GM18868 (cell line): Measurements from ENCODE around the gene NHERF1.

Experiments used
- ATAC-seq: cut with Tn5 transposase; IDR thresholded peaks from one replicate; pipeline ENCODE4 v1.9.1; 2021; ENCODE audit warnings: mild to moderate bottlenecking, moderate library complexity; ENCODE audit not compliant: unreplicated experiment

Gene NHERF1

DNA sequence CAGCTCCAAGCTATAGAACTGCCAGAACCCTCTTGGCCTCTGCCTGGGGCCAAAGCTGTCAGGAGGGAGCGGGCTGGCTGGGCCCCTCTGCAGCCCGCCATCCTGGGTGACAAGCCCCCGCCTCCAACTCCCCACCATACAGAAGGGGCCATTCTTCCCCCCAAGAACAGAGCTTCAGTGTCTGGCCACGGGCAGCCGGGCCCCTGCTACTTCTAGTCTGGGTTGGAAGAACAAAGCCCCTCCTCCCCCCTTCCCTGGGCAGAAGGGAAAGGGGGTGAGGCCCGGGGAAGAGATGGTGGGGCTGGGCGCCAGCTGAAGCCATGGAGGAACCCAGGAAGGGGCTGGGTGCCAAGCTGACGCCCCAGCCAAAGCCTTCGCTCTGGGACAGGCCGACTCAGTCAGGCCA lies 18.7 kb downstream of the NHERF1 start:
- no peak for ATAC-seq

DNA sequence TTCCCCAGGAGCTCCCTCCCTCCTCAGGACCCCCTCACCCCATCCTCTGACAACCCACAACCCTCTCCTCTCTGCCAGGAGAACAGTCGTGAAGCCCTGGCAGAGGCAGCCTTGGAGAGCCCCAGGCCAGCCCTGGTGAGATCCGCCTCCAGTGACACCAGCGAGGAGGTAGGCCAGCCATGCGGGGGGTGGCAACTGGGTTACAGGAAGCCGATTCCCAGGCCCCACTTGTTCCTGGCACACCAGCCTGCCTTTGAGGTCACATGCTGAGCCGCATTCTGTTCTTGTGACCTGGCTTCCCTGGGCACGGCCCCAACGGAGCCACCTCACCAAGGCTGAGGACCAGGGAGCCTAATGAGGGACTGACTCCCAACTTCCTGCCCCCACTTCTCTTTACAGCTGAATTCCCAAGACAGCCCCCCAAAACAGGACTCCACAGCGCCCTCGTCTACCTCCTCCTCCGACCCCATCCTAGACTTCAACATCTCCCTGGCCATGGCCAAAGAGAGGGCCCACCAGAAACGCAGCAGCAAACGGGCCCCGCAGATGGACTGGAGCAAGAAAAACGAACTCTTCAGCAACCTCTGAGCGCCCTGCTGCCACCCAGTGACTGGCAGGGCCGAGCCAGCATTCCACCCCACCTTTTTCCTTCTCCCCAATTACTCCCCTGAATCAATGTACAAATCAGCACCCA lies 19.8 kb downstream of the NHERF1 start:
- ATAC-seq, result no peak

DNA sequence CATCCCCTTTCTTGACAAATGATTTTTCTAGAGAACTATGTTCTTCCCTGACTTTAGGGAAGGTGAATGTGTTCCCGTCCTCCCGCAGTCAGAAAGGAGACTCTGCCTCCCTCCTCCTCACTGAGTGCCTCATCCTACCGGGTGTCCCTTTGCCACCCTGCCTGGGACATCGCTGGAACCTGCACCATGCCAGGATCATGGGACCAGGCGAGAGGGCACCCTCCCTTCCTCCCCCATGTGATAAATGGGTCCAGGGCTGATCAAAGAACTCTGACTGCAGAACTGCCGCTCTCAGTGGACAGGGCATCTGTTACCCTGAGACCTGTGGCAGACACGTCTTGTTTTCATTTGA lies 20.3 kb downstream of the NHERF1 start:
- no peak for ATAC-seq

DNA sequence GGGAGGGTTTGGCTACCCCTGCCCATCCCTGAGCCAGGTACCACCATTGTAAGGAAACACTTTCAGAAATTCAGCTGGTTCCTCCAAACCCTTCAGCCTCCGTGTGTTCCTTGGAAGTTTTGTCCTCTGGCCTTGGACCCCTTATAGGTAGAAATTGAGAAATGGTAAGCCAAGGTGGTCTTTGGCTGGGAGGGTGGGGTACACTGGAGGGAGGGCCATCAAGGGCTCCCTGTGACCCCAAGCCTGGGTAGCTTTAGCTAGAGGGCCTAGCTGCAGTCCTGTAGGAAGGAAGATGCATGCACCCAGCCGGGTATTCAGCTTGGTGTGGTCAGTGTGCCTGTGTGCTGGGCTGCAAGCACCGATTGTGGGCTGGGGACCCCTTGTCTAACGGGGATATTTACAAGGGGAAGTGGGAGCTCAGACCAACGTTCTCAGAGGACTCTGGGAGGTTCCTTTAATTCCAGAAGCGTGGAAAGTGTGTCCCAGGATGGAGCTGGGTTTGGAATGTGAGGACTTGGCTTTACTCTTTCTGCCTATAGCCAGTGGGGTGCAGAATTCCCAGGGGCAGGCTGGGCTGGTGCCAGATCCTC lies 20.9 kb downstream of the NHERF1 start:
- ATAC-seq, result no peak

DNA sequence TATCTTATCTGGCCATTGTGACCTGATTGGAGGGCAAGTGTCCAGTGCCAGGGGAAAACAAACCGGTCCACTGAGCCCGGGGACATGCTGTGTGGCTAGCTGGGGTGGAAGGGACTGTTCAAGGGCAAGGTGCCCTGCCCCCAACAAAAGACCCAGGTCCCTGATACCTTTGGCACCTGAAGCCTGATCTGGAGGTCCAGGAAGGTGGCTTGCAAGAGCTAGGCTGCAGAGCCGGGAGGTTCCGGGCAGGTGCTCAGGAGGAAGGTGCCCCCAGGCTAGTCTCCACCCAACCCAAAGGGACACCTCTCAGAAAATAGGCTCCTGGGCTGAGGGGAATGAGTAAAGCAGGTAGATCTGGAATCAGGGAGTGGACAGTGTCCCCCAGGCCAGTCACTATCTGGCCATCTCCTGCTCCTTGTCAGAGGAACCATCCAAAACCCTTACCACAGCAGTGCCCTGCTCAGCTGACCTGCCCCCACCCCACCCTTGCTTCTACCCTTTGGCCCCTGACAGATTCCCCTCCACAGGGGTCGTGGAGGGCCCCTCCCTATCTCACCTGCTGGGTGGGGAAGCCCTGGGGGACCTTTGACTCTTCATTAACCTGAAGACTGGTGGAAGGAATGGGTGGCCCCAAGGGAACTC lies 21.5 kb downstream of the NHERF1 start:
- ATAC-seq, result no peak

DNA sequence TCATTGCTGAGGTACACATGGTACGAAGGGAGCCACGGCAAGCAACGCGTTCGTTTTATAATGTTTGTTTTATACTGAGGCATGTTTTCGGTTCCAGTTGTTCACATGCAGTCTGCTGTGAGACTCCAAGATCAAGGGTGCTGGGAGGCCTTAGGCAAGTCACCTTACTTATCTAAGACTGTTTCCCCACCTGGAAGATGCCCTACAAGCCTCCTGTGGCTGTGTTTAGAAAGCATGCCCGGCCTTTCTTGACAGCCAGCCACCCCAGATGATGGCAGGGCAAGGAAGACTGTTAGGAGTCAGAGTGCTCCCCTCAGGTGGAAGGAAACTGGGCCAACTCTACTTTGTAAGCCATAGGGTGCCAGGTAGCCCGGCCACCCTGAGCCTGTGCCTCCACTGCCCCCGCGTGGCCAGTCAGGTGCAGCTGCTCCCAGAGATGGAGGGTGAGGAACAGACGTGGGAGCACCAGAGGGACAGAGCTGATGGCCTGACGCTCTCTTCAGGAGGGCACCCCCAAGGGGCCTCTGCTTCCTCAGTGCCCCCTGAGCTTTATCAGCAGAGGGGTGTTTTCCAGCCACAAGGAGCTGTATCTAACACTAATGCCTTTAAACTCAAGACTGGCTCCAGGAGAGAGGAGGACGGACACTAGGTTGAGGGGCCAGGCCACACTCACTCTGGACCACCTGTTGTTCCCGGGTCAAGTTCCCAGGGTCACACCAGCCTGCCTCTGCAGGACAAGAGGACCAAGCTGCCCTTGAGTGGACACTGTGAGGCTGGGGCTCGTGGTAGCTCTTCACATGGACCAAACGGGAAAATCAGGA lies 22.3 kb downstream of the NHERF1 start:
- ATAC-seq, result peak; percentile 55

DNA sequence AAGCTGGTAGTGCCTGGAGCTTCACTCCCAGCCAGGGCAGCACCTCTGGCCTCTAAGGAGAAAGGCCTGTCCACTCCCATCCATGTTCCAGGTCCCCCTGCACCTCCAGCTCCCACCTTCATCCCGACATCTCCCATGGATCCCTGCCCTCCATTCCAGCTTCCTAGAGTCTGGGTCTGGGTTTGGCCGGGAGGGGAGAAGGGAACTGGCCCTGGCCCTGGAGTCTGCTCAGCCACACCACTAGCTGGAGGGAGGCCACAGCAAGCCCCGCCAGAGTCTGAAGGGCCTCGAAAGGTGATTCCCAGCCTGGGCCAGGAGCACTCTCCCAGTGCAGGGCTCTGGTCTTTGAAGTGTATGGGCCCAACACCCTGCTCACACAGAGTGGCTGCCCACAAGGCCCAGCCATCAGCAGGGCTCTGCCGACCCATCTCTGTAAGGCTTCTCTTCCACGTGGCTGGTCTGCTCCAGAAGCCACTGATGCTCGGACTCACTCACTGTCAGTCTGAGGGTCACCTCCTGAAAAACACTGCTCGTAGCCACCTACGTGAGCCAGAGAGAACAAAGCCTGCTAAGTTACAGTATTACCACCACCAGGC lies 23.0 kb downstream of the NHERF1 start:
- no peak for ATAC-seq

DNA sequence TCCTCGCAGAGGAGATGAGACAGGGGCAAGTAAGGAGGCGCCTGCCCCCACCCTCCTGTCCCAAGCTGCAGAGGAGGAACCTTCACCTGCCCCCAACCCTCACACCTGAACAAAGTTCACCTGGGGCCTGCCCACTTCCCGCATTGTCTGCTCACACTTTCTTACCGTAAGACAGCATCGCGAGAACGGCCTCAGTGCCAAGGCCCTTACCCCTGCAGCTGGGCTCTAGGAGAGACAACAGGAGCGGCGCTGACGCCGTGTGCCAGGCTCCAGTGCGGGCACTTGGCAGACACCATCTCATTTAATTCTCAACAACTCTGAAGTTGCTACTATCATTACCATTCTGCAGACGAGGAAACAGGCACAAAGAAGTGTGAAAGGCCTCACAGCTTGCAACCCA lies 23.6 kb downstream of the NHERF1 start:
- no peak for ATAC-seq

DNA sequence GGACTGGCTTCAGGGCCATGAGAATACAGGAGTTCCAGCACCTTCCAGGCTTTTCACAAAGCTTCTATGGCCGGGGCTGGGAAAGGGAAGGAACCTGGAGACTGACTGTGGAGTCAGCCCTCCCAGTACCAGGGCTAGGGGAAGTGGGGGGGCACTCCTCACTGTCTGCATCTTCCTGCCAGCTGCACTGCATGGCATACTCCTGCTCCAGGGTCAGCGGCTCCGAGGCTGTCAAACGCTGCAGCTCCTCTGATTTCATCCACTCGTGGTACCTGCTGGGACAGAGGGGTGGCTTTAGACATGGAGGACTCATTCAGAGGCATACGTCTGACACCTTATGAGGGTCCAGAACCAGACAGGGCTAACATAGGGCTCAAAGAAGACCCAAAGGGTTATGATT lies 25.0 kb downstream of the NHERF1 start:
- ATAC-seq, result no peak

DNA sequence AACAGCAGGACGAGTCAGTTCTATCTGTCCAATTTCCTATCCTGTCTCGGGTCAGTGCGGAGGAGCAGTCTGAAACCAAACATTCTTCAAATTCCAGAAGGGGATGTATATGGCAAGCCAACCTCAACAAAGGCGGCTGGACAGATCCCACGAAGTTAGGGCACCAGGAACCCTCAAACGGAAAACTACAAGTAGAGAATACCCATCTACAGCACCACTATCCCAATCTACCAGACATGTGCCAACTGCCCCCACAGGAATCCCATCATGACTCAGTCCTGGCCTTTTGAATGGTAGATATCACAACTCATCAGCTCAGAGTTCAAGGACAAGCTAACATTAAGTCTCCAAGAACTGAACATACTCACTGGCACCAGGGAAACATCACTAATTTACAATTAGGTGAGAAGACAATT lies 25.5 kb downstream of the NHERF1 start:
- no peak for ATAC-seq

DNA sequence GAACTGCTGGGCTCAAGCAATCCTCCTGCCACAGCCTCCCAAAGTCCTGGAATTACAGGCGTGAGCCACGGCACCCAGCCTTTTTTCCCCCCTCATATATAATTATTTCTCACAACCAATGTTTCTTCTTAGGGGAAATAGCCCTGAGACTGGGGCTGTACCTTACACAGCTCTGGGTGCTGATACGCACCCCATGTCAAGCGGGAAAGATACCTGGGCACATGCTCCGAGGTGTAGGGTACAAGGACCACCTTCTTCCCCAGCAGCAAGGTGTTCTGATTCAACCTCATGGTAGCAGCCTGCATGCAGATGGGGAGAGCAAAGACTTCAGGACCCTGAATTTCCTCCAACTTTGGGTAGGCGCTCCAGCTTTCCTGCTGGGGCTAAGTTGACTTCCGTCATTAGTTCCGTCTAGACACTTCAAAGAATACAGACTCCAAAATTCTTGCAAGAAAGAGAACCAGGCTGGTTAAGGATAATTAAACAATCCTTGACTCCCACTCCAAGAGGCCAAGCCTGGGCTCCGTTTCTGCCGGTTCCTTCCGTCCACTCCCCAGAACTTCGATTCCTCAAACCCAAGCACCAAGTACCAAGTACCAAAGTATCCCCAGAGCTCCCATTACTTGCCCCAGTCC lies 27.1 kb downstream of the NHERF1 start:
- no peak for ATAC-seq

DNA sequence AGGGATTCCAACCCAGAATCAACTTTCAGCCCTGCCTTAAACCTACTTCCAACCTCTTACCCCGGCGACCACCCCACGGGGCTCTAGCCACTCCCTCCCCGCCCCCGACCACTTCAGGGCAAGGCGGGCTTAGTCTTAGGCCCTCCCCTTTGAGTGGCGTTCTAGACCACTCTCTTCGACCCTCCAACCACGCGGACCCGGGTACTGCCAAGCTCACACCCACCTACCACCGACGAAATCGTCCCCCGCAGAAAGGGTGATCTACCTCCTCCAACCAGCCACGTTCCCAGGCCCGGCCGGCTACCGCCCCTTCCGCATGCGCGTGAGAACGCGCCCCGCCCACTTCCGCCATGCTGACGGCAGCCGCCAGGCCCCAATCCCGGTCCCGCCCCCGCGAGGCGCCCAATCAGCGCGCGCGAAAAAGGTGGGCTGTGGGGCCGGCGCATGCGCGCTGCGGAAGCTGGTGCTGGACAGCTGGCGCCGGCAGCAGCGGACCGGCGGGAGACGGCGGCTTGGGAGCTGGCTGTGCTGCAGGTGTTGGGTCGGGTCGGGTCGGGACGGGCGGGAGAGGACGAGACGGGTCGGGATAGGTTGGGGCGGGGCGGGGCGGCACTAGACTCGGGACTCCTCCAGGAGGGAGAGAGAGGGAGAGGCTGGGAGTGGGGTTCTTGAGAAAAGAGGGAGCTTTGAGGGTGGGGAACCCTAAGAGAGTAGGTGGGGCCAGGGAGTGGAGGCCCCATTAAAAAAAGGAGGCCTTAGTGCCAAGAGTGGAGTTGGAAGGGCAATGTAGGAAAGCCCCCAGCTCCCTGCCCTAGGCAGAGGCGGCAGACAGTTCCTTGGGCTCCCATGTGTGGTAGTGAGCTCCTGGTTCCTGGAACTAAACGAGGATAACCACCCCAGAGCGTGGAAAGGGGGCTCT lies 27.9 kb downstream of the NHERF1 start, which contains the start of gene NAT9:
NAT9 (minus strand) TSS at position 302 of the 919 bp plus-strand sequence. CDS start 647 bp downstream, outside the sequence.
- peak; percentile 80 for ATAC-seq

DNA sequence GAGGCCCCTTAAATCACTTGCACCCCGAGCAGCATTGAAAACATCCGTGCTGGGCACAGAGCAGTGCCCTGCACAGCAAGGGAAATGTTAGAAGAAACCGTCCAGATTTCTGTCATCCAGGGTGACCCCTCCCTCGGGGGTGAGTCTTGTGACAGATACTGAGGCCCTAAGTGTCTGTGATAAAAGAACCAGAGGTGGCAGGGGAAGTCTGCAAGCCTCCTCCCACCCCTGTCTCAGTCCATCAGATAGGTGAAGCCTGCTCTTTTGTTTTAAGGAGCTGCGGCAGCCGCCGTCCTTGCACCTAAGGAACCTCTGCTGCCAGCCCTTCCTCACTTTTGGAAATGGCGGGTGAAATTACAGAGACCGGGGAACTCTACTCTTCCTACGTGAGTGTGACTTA lies 28.6 kb downstream of the NHERF1 start:
- no peak for ATAC-seq

DNA sequence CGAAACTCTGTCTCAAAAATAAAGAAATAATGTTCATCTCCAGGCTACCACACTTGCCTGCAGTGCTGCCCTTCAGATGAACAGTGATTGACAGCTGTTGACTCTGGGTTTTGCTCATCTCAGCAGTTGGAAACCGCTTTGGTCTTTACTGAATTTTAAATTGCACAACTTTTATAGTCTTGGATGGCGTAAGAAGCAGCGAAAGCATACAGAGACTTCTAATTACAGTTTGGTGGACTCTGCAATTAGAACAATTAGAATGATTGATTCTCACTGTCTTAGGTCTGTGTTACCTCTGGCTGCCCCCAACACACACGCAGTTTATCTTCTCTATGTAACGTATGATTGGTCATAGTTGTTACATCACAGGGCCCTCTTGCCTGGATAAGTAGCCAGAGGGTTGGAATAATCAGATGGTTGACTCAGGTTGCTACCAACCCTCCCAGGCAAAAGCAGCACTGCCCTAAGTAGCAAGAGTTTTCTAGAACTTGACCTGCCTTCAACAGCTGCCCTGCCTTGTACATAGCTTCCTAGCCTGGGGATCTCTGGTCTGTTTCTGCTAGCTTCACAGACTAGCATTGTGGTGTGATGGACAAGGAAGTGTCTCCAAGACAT lies 29.6 kb downstream of the NHERF1 start:
- ATAC-seq, result no peak

DNA sequence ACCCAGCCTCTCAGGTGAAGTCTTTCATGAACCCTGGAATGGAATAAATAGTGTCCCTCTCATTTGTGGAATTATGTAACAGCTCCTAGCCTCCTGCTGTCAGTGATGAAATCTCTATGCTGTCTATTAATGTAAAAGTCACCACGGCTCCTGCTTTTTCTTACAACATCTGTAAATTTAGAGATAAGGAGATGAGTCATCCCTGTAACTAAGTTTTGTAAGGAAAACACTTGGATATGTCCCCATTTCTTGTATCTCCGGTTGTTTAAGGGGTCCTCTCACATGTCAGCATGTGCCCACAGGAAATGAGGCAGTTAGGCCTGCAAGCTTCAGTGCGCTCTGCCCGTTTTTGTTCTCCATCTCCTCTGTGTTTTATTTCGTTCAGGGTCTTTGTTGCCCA lies 30.5 kb downstream of the NHERF1 start:
- no peak for ATAC-seq

DNA sequence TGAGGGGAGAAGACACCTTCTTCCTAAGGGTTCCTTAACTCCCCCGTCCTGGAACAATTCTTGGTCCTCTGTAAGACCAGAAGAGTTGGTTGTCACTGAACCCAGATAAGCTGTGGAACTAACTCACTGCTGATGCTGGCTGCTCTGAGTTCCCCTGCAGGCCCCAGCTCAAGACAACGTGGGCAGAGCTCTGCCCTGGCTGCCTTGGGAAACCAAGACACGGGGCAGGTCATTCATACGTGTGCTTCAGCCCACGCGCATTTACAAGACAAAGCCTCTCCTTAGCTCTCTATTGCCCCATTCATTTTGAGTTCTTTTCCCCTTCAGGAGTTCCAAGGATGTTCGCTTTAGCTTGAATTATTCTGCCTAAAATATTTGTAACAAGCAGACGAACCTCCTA lies 31.1 kb downstream of the NHERF1 start:
- ATAC-seq, result no peak

DNA sequence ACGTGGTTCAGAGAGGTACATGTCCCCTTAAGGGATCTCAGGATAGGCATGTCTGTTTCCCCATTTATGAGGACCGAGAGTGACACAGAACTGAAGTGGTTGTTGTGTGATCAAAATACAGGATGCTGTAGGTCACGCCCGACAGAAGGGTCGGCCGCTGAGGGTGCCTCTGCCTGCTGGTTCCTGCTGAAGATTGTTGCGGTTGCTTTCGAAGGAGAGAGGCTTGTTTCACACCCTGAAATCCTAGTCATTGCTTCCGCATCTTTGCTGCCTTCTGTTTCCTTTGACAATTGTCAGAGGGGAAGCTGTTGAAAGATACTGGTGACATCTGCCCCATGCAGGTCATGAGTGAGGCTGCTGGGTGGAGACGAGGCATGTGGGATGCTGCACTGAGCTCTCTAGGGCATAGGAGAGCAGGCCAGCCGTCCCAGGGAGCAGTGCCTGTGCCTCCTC lies 31.5 kb downstream of the NHERF1 start:
- ATAC-seq, result peak; percentile 34

DNA sequence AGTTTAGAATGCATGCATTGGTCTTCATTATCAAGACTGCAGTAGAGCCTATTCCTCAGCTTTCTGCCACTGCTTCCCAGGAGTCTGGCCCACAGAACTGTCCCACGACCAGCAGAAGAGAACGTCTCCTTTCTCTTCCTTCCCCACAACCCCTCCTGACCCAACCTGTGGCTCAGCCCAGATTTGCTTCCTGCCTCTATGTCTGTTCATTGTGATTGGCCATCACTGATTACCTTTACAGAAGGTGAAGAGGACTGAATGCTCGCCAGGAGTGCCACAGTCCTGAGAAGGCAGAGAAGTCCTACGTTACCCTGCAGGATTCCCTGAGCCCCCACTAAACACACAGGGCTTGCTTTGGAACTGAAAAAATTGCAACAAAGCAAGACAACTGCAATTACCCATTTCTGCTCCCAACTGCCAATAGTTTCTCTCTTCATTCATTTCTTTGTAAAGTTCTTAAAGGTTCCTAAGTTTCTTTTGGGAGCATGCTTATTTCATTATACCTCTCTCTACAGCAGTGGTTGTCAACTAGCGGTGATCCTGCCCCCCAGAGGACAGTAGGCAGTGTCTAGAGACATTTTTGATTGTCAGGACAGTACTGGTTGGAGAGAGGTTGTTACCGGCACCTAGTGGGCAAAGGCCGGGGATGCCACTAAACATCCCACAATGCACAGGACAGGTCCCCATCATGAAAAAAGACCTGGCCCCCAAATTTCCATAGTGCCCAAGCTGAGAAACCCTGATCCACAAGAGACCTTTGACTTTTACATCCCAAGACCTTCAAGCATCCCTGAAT lies 32.2 kb downstream of the NHERF1 start:
- ATAC-seq, result no peak
